ENCODE measurements around the gene ZNF43.
"Not testable (repeated sequence)": the region's sequence is repeated elsewhere in the genome, so short reads cannot be mapped to it uniquely, and the experiment has no call there.

Gene ZNF43

GRCh38 chr19:21841488-21842097 is 5.6 kb upstream of the ZNF43 start:
- Histone ChIP-seq H3K4me1 (ENCODE audit: insufficient read depth, low read length) (peaks cover 3% of the 10 kb centered on the region), H2AFZ (ENCODE audit: low read depth, low read length) (no peak overlapping the region), H3K36me3 (ENCODE audit: insufficient read depth, low read length) (peaks cover 74% of the 10 kb centered on the region), H3K4me3 (ENCODE audit: low read length) (no peak overlapping the region), H3K27me3 (ENCODE audit: insufficient read depth, low read length) (no peaks in the 10 kb centered on the region), H3K9me3 (ENCODE audit: low read length) (peaks cover 3% of the 10 kb centered on the region)

GRCh38 chr19:21841081-21841480 is 5.1 kb upstream of the ZNF43 start:
- H3K27me3 ChIP-seq (ENCODE audit: insufficient read depth, low read length), result no peaks in the 10 kb centered on the region
- H3K9me3 ChIP-seq (ENCODE audit: low read length), result peaks cover 2% of the 10 kb centered on the region
- peaks cover 69% of the 10 kb centered on the region for H3K36me3 ChIP-seq (ENCODE audit: insufficient read depth, low read length)
- H2AFZ ChIP-seq (ENCODE audit: low read depth, low read length), result no peak overlapping the region
- no peak overlapping the region for H3K4me3 ChIP-seq (ENCODE audit: low read length)
- peaks cover 5% of the 10 kb centered on the region for H3K4me1 ChIP-seq (ENCODE audit: insufficient read depth, low read length)

GRCh38 chr19:21839976-21840375 is 4.0 kb upstream of the ZNF43 start:
- H3K9me3 ChIP-seq (ENCODE audit: low read length), result peaks cover 2% of the 10 kb centered on the region
- no peak overlapping the region for H3K4me3 ChIP-seq (ENCODE audit: low read length)
- H3K36me3 ChIP-seq (ENCODE audit: insufficient read depth, low read length), result peaks cover 58% of the 10 kb centered on the region
- H3K4me1 ChIP-seq (ENCODE audit: insufficient read depth, low read length), result peaks cover 5% of the 10 kb centered on the region
- no peaks in the 10 kb centered on the region for H3K27me3 ChIP-seq (ENCODE audit: insufficient read depth, low read length)
- H2AFZ ChIP-seq (ENCODE audit: low read depth, low read length), result no peak overlapping the region

- Histone ChIP-seq H3K4me1 (ENCODE audit: insufficient read depth, low read length) (peaks cover 5% of the 10 kb centered on the region), H3K4me3 (ENCODE audit: low read length) (no peak overlapping the region), H2AFZ (ENCODE audit: low read depth, low read length) (no peak overlapping the region), H3K27me3 (ENCODE audit: insufficient read depth, low read length) (no peaks in the 10 kb centered on the region), H3K36me3 (ENCODE audit: insufficient read depth, low read length) (peaks cover 52% of the 10 kb centered on the region), H3K9me3 (ENCODE audit: low read length) (peaks cover 11% of the 10 kb centered on the region)
These were observed 2.7 kb upstream of the ZNF43 start for GRCh38 chr19:21838646-21839045.

- H3K27me3 ChIP-seq (ENCODE audit: insufficient read depth, low read length), result no peaks in the 10 kb centered on the region
- peaks cover 5% of the 10 kb centered on the region for H3K4me1 ChIP-seq (ENCODE audit: insufficient read depth, low read length)
- peaks cover 32% of the 10 kb centered on the region for H3K36me3 ChIP-seq (ENCODE audit: insufficient read depth, low read length)
- H3K4me3 ChIP-seq (ENCODE audit: low read length), result peak overlapping the region; percentile 91
- peaks cover 23% of the 10 kb centered on the region for H3K9me3 ChIP-seq (ENCODE audit: low read length)
- H2AFZ ChIP-seq (ENCODE audit: low read depth, low read length), result peak overlapping the region; percentile 33
These were observed 563 bp downstream of the ZNF43 start for GRCh38 chr19:21835429-21835809.

- Histone ChIP-seq H3K9me3 (ENCODE audit: low read length) (peaks cover 28% of the 10 kb centered on the region), H3K27me3 (ENCODE audit: insufficient read depth, low read length) (no peaks in the 10 kb centered on the region), H3K4me1 (ENCODE audit: insufficient read depth, low read length) (peaks cover 5% of the 10 kb centered on the region), H3K4me3 (ENCODE audit: low read length) (no peak overlapping the region), H3K36me3 (ENCODE audit: insufficient read depth, low read length) (peaks cover 21% of the 10 kb centered on the region), H2AFZ (ENCODE audit: low read depth, low read length) (no peak overlapping the region)
These were observed 2.2 kb downstream of the ZNF43 start for GRCh38 chr19:21833733-21834132.

GRCh38 chr19:21824679-21825078 is 11.3 kb downstream of the ZNF43 start:
- peaks cover 43% of the 10 kb centered on the region for H3K36me3 ChIP-seq (ENCODE audit: insufficient read depth, low read length)
- H3K4me3 ChIP-seq (ENCODE audit: low read length), result no peak overlapping the region
- H3K27me3 ChIP-seq (ENCODE audit: insufficient read depth, low read length), result no peaks in the 10 kb centered on the region
- H3K9me3 ChIP-seq (ENCODE audit: low read length), result peaks cover 49% of the 10 kb centered on the region
- H2AFZ ChIP-seq (ENCODE audit: low read depth, low read length), result no peak overlapping the region
- H3K4me1 ChIP-seq (ENCODE audit: insufficient read depth, low read length), result no peaks in the 10 kb centered on the region

- no peaks in the 10 kb centered on the region for H3K4me1 ChIP-seq (ENCODE audit: insufficient read depth, low read length)
- peaks cover 53% of the 10 kb centered on the region for H3K36me3 ChIP-seq (ENCODE audit: insufficient read depth, low read length)
- H3K27me3 ChIP-seq (ENCODE audit: insufficient read depth, low read length), result no peaks in the 10 kb centered on the region
- no peak overlapping the region for H2AFZ ChIP-seq (ENCODE audit: low read depth, low read length)
- no peak overlapping the region for H3K4me3 ChIP-seq (ENCODE audit: low read length)
- peaks cover 47% of the 10 kb centered on the region for H3K9me3 ChIP-seq (ENCODE audit: low read length)
These were observed 12.8 kb downstream of the ZNF43 start for GRCh38 chr19:21823224-21823623.

GRCh38 chr19:21812448-21812847 is 23.5 kb downstream of the ZNF43 start:
- Histone ChIP-seq H3K4me3 (ENCODE audit: low read length) (no peak overlapping the region), H3K9me3 (ENCODE audit: low read length) (peaks cover 79% of the 10 kb centered on the region), H2AFZ (ENCODE audit: low read depth, low read length) (no peak overlapping the region), H3K36me3 (ENCODE audit: insufficient read depth, low read length) (peaks cover 93% of the 10 kb centered on the region), H3K27me3 (ENCODE audit: insufficient read depth, low read length) (no peaks in the 10 kb centered on the region), H3K4me1 (ENCODE audit: insufficient read depth, low read length) (no peaks in the 10 kb centered on the region)

GRCh38 chr19:21808400-21809000 is 27.5 kb downstream of the ZNF43 start:
- not testable (repeated sequence) for H3K4me3 ChIP-seq (ENCODE audit: low read length); H2AFZ ChIP-seq (ENCODE audit: low read depth, low read length); H3K27me3 ChIP-seq (ENCODE audit: insufficient read depth, low read length); H3K4me1 ChIP-seq (ENCODE audit: insufficient read depth, low read length)
- peaks cover 63% of the 10 kb centered on the region for H3K9me3 ChIP-seq (ENCODE audit: low read length)
- H3K36me3 ChIP-seq (ENCODE audit: insufficient read depth, low read length), result peaks cover 75% of the 10 kb centered on the region

GRCh38 chr19:21789466-21790085 is 46.4 kb downstream of the ZNF43 start:
- no peak overlapping the region for H2AFZ ChIP-seq (ENCODE audit: low read depth, low read length)
- H3K36me3 ChIP-seq (ENCODE audit: insufficient read depth, low read length), result no peaks in the 10 kb centered on the region
- no peaks in the 10 kb centered on the region for H3K27me3 ChIP-seq (ENCODE audit: insufficient read depth, low read length)

GRCh38 chr19:21786936-21787335 is 49.0 kb downstream of the ZNF43 start:
- H3K4me1 ChIP-seq (ENCODE audit: insufficient read depth, low read length), result no peaks in the 10 kb centered on the region
- no peak overlapping the region for H2AFZ ChIP-seq (ENCODE audit: low read depth, low read length)
- H3K4me3 ChIP-seq (ENCODE audit: low read length), result no peak overlapping the region
- no peaks in the 10 kb centered on the region for H3K36me3 ChIP-seq (ENCODE audit: insufficient read depth, low read length)
- no peaks in the 10 kb centered on the region for H3K9me3 ChIP-seq (ENCODE audit: low read length)
- H3K27me3 ChIP-seq (ENCODE audit: insufficient read depth, low read length), result no peaks in the 10 kb centered on the region

More at GRCh38 chr19:21789466-21790085, 46.4 kb downstream of the ZNF43 start:
- no peaks in the 10 kb centered on the region for H3K9me3 ChIP-seq (ENCODE audit: low read length)
- H3K4me3 ChIP-seq (ENCODE audit: low read length), result no peak overlapping the region
- no peaks in the 10 kb centered on the region for H3K4me1 ChIP-seq (ENCODE audit: insufficient read depth, low read length)

GRCh38 chr19:21775792-21776191 is 60.2 kb downstream of the ZNF43 start:
- not testable (repeated sequence) for H3K27me3 ChIP-seq (ENCODE audit: insufficient read depth, low read length); H3K4me3 ChIP-seq (ENCODE audit: low read length); H3K36me3 ChIP-seq (ENCODE audit: insufficient read depth, low read length); H3K4me1 ChIP-seq (ENCODE audit: insufficient read depth, low read length); H2AFZ ChIP-seq (ENCODE audit: low read depth, low read length); H3K9me3 ChIP-seq (ENCODE audit: low read length)
